WERI-Rb-1 (cell line): Measurements from ENCODE around the gene KLHL26.
"Not testable (repeated sequence)": the region's sequence is repeated elsewhere in the genome, so short reads cannot be mapped to it uniquely, and the experiment has no call there.

Source experiments
- DNase-seq: peaks from one replicate; pipeline ENCODE4 v3.0.0-alpha.2; 2020
- H3K27ac ChIP-seq: fragments of 250-450 bp; sonication (Bioruptor Pico); 2 replicates; pipeline ENCODE4 v1.5.1; 2020; ENCODE audit warnings: mild to moderate bottlenecking, moderate library complexity
- H3K27me3 ChIP-seq: fragments of 250-450 bp; sonication (Bioruptor Pico); 2 replicates; pipeline ENCODE4 v1.5.1; 2021; ENCODE audit warnings: mild to moderate bottlenecking, low read depth, moderate library complexity; ENCODE audit not compliant: insufficient read depth, severe bottlenecking
- H3K36me3 ChIP-seq: fragments of 250-450 bp; sonication (Bioruptor Pico); 2 replicates; pipeline ENCODE4 v1.5.1; 2020; ENCODE audit warnings: mild to moderate bottlenecking, moderate library complexity
- H3K4me3 ChIP-seq: 2 replicates; pipeline ENCODE4 v1.5.1; 2011; ENCODE audit warnings: low read depth, mild to moderate bottlenecking, control low read depth, low read length
- H3K9me3 ChIP-seq: fragments of 250-450 bp; sonication (Bioruptor Pico); 2 replicates; pipeline ENCODE4 v1.5.1; 2021; ENCODE audit warnings: mild to moderate bottlenecking, moderate library complexity; ENCODE audit not compliant: severe bottlenecking
- CTCF ChIP-seq: IDR thresholded peaks from 2 replicates; pipeline ENCODE4 v1.5.1; 2011; ENCODE audit warnings: low read depth, mild to moderate bottlenecking, control low read depth, inconsistent platforms, low read length

The KLHL26 gene

GRCh38 chr19:18589380-18590272, 47.2 kb upstream of the KLHL26 start:
- peak overlapping the region; percentile 74 for H3K4me3 ChIP-seq
- TF ChIP-seq CTCF: no peak
- H3K27ac ChIP-seq: peak overlapping the region; percentile 88
- H3K36me3 ChIP-seq: peaks cover 18% of the 10 kb centered on the region
- H3K9me3 ChIP-seq: no peaks in the 10 kb centered on the region
- peak; percentile 88 for DNase-seq
- H3K27me3 ChIP-seq: no peaks in the 10 kb centered on the region

- TF ChIP-seq CTCF: peak; percentile 80
- peak; percentile 98 for DNase-seq
- Histone ChIP-seq H3K36me3 (peaks cover 18% of the 10 kb centered on the region), H3K27ac (peak overlapping the region; percentile 88), H3K9me3 (no peaks in the 10 kb centered on the region), H3K4me3 (peak overlapping the region; percentile 74), H3K27me3 (no peaks in the 10 kb centered on the region)
Observed at GRCh38 chr19:18590273-18591272, 46.3 kb upstream of the KLHL26 start.

- Histone ChIP-seq H3K4me3 (no peak overlapping the region), H3K36me3 (peaks cover 18% of the 10 kb centered on the region), H3K27me3 (no peaks in the 10 kb centered on the region), H3K27ac (no peak overlapping the region), H3K9me3 (no peaks in the 10 kb centered on the region)
- DNase-seq: no peak
- no peak for TF ChIP-seq CTCF
Observed at GRCh38 chr19:18591735-18592385, 45.0 kb upstream of the KLHL26 start.

GRCh38 chr19:18592732-18593131, 44.1 kb upstream of the KLHL26 start:
- not testable (repeated sequence) for H3K4me3 ChIP-seq, DNase-seq, H3K27ac ChIP-seq, H3K9me3 ChIP-seq, H3K27me3 ChIP-seq
- H3K36me3 ChIP-seq: peaks cover 18% of the 10 kb centered on the region

GRCh38 chr19:18593367-18594095, 43.3 kb upstream of the KLHL26 start:
- Histone ChIP-seq H3K27me3 (no peaks in the 10 kb centered on the region), H3K4me3 (no peak overlapping the region), H3K27ac (no peak overlapping the region), H3K9me3 (no peaks in the 10 kb centered on the region), H3K36me3 (peaks cover 18% of the 10 kb centered on the region)
- TF ChIP-seq CTCF: no peak
- peak; percentile 7 for DNase-seq
